GM19351 (cell line): ENCODE results near the gene MUC4.
"Not testable (repeated sequence)": the region's sequence is repeated elsewhere in the genome, so short reads cannot be mapped to it uniquely, and the experiment has no call there.

ENCODE experiments used
- ATAC-seq: cut with Tn5 transposase; IDR thresholded peaks from one replicate; pipeline ENCODE4 v1.9.1; 2021; ENCODE audit warnings: mild to moderate bottlenecking, moderate library complexity; ENCODE audit not compliant: unreplicated experiment

The MUC4 gene

GRCh38 chr3:195839260-195840010 is 27.7 kb upstream of the MUC4 start:
- ATAC-seq: no peak

DNA sequence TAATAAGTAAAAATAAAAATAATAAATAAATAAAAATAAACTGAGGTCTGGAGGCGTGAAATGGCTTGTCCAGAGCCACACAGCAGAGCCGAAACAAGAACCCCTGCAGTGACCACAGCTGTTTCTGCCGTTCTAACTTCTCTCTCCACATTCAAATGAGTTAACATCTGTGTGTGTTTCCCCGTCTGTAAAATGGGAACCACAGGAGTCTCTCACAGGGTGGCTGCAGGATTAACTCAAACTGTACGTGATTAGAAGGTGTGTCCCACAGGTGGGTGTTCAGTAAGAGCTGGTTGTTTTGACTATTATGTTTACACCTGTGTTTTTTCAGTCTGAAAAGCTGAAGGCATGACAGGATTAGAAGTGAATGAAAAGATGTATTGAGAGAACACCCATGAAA is 27.0 kb upstream of the MUC4 start:
- peak; percentile 78 for ATAC-seq

- ATAC-seq: no peak
These were observed 24.9 kb upstream of the MUC4 start for GRCh38 chr3:195836476-195837135.

GRCh38 chr3:195835791-195836190 is 24.1 kb upstream of the MUC4 start:
- ATAC-seq: no peak

GRCh38 chr3:195834675-195835583 is 23.2 kb upstream of the MUC4 start:
- ATAC-seq: no peak

- no peak for ATAC-seq
These were observed 18.1 kb upstream of the MUC4 start for GRCh38 chr3:195829897-195830254.

GRCh38 chr3:195828762-195829161 is 17.0 kb upstream of the MUC4 start:
- ATAC-seq: no peak

- no peak for ATAC-seq
These were observed 14.4 kb upstream of the MUC4 start for GRCh38 chr3:195825857-195826804.

DNA sequence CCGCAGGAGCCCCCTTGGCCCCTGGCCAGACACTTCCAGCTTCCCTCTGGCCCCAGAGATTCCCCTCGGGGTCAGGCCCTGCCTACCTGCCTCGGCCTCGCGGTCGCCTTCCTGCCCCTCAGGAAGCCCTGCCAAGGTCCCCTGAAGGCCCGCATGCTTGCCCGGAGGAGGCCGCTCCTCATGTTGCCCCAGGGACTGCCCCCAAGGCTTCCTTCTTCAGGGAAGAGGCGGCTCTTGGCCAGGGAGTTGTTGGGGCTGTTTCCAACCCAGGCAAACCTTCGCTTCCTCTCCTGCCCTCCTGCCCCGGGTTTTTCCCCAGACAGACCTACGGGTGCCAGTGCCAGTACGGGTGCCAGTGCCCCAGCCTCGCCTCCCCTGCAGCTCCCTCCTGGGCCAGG is 13.5 kb upstream of the MUC4 start:
- no peak for ATAC-seq

DNA sequence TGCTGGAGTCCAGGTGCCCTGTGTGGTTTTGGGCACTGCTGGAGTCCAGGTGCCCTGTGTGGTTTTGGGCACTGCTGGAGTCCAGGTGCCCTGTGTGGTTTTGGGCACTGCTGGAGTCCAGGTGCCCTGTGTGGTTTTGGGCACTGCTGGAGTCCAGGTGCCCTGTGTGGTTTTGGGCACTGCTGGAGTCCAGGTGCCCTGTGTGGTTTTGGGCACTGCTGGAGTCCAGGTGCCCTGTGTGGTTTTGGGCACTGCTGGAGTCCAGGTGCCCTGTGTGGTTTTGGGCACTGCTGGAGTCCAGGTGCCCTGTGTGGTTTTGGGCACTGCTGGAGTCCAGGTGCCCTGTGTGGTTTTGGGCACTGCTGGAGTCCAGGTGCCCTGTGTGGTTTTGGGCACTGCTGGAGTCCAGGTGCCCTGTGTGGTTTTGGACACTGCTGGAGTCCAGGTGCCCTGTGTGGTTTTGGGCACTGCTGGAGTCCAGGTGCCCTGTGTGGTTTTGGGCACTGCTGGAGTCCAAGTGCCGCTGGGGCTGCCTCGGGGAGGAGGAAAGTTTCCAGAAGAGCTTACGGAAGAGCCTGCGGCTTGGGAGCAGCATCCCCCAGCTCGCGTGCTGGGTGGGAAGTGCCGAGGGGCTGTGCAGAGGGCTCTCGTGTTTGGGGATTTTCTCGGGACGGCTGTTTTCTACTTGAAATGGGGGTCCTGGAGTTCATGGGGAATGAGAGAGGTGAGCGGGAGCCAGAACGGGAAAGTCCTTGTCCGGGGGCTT is 12.9 kb upstream of the MUC4 start:
- not testable (repeated sequence) for ATAC-seq

GRCh38 chr3:195823999-195824398 is 12.3 kb upstream of the MUC4 start:
- no peak for ATAC-seq

DNA sequence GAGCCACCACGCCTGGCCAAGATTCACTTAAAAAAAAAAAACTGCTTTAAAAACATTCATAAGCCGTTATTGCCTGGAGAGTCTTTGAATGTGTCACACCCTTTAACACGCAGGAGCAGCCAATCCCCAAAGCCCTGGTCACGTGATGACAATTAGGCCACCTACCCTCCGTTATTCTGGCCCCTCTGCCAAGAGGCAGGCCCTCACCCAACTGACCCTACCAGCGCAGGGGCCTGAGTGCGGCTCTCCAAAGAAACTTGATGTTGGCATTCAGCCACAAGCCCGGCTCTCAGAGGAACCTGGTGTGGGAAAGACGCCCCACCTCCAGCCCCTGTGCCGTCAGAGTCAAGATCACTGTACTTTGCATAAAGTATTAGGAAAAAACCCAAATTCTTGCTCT is 11.6 kb upstream of the MUC4 start:
- ATAC-seq: no peak

- ATAC-seq: no peak
These were observed 10.5 kb upstream of the MUC4 start for GRCh38 chr3:195822131-195822696.

DNA sequence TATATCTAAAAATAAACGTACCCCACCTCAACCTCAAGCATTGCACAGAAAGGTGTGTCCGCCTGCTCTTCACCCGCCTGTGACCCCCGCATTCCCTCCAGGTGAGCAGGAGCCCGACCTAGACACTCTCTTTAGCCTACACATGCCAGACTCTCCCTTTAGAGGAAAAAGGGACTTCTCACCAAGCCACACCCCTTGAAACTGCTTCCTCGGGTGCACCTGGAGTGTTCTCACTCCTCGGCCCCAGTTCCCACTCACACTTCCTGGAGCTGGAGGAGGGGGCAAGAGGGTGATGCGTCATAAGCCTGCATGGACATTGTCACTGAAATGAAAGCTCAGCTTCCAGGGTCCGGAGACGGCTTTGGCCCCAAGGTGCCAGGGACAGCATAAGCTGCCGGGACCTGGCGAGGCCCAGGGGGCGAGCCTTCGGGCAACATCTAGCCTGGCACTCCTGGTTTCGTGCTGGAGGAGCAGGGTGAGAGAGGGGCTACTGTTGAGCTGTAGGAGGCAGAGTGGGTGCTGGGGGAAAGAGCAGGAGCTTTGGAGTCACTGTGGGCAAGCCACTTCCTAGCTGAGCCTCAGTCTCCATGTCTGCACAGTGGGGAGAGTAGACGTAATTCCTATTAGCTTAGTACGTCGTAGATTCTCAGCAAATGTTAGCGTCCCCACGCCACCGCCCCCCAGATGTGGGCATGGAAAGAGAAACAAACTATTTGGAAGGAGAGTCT is 9.8 kb upstream of the MUC4 start:
- no peak for ATAC-seq

DNA sequence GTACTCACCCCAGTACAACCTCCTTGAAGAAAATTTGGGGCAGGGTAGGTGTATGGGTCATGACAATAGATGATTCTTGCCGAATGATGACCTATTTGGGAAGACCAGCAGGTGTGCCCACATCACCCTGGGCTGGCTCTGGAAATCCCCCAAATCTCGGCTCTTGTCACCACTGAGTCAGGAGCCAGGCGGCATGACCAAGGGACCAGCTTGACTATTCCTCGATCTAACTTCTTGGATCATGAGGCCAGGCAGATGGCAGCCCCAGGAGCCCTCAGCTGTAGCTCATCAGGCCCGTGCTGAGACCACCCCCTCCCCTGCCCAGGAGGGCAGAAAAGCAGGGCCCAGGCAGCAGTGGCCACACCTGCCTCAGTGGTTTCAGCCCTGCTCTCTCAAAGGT is 9.2 kb upstream of the MUC4 start:
- ATAC-seq: no peak

DNA sequence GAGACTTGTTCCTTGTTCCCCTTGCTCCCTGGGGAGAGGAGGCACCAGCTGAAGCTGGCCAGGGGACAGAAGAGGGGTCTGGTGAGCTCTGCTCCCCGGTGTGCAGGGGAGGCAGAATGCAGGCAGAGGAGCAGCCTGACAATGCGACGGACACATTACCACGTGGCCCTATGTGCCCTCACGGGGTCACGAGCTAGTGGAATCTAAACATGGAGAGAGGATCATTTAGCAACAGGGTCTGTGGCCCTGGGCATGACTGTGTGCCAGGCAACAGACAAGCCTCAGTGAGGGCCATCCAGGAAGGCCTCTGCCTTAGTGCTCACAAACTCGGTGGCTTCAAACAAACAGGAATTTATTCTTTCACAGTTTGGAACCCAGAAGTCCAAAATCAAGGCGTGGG is 8.5 kb upstream of the MUC4 start:
- ATAC-seq: no peak

GRCh38 chr3:195818301-195818700 is 6.6 kb upstream of the MUC4 start:
- no peak for ATAC-seq

DNA sequence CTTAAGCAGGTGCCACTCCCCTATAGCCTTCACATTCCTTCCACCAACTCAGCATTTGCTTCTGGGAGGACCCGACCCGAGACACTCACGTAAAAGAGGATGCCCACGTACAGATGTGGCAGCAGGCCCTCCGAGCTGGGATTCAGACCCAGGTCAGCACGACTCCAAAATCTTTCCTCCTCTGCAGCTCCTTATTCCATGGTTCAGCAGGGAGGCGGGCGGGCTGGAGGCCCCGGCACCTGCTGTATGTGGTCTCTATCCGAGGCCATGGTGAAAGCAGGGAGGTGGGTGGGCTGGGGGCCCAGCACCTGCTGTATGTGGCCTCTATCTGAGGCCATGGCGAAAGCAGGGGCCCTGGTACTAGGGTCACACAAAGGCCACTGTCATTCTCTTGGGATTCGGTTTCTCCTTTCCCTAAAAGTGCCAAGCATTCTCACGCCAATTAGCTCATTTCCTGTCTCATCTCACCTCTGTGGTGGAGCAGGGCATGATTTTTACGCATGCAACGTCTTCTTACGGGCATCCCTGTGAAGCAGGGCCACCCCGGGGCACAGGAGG is 5.9 kb upstream of the MUC4 start:
- no peak for ATAC-seq
